Ovary (tissue), 3 donors: ENCODE results near the gene ALDOB.

Experiments
- CTCF ChIP-seq, 3 donors: fragments of 450-650 bp in 2 of 3; fragments of 200-600 bp in 1 of 3; IDR thresholded peaks; one replicate each; pipeline versions ENCODE4 v1.5.1 to v1.8.0; 2016 to 2022; ENCODE audit warnings: antibody characterized with exemption in 3 of 3, mild to moderate bottlenecking in 1 of 3
- EP300 ChIP-seq: sonication (generic); formaldehyde crosslinking; IDR thresholded peaks from one replicate; pipeline ENCODE4 v1.6.1; 2017; ENCODE audit warnings: antibody characterized with exemption
- donor health status: DM: no; HTN: no; CAD: no.

- TF ChIP-seq CTCF (IDR thresholded peaks at IDR 0.05) (no peak), EP300 (no peak)
Observed at GRCh38 chr9:101465326-101465915, 29.8 kb upstream of the ALDOB start.
